Measurements from ENCODE around the gene KCTD16.

The KCTD16 gene

GRCh38 chr5:144438237-144438636 is 267.6 kb downstream of the KCTD16 start:
- TF ChIP-seq, protein P1, sequence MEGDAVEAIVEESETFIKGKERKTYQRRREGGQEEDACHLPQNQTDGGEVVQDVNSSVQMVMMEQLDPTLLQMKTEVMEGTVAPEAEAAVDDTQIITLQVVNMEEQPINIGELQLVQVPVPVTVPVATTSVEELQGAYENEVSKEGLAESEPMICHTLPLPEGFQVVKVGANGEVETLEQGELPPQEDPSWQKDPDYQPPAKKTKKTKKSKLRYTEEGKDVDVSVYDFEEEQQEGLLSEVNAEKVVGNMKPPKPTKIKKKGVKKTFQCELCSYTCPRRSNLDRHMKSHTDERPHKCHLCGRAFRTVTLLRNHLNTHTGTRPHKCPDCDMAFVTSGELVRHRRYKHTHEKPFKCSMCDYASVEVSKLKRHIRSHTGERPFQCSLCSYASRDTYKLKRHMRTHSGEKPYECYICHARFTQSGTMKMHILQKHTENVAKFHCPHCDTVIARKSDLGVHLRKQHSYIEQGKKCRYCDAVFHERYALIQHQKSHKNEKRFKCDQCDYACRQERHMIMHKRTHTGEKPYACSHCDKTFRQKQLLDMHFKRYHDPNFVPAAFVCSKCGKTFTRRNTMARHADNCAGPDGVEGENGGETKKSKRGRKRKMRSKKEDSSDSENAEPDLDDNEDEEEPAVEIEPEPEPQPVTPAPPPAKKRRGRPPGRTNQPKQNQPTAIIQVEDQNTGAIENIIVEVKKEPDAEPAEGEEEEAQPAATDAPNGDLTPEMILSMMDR (IDR thresholded peaks at IDR 0.05; ENCODE audit: low read depth, low read length): no peak
- H3K4me3 ChIP-seq (ENCODE audit: low read depth, low read length): no peak overlapping the region

DNA sequence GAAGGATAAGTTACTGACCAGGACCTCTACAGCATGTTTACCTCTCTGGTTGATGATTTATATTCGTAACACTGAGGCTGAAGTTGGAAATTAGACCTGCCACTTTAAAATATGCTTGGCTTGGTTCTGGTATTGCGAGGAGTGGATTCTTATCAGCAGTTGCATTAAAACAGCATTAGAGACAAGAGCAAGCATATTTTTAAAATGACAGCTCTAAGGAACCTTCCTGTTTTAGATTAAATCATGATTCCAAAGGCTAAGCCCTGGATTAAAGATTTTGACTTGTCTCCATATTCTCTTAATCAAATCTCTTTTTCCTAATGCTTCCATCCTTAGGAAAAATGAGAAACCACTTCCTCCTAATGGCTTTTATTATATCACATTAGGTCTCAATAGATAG is 277.8 kb downstream of the KCTD16 start:
- TF ChIP-seq, protein P1 (IDR thresholded peaks at IDR 0.05; ENCODE audit: low read depth, low read length): no peak
- H3K4me3 ChIP-seq (ENCODE audit: low read depth, low read length): no peak overlapping the region

GRCh38 chr5:144451187-144451973 is 280.7 kb downstream of the KCTD16 start:
- no peak overlapping the region for H3K4me3 ChIP-seq (ENCODE audit: low read depth, low read length)
- TF ChIP-seq, protein P1 (IDR thresholded peaks at IDR 0.05; ENCODE audit: low read depth, low read length): no peak

DNA sequence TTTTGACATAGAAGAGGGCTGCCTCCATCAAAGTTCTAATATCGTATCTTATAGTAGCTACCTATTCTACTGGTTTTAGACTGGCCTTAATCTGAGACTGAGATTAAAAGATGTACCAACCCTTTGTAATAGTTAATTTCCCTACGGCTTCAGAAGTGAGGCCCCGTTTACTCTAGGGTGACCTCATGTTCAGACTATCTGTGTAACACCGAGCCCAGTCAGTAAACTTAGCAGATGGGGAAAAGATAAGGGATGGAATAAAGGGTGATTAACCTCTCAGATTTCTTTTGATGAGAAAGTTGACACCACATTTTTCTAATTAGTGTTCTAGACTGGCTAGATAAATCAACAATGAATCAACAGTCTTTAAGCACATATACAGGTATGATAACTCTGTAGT is 283.1 kb downstream of the KCTD16 start:
- TF ChIP-seq, protein P1 (IDR thresholded peaks at IDR 0.05; ENCODE audit: low read depth, low read length): no peak
- no peak overlapping the region for H3K4me3 ChIP-seq (ENCODE audit: low read depth, low read length)

- TF ChIP-seq, protein P1 (IDR thresholded peaks at IDR 0.05; ENCODE audit: low read depth, low read length): no peak
These were observed 286.5 kb downstream of the KCTD16 start for GRCh38 chr5:144457160-144457559.

DNA sequence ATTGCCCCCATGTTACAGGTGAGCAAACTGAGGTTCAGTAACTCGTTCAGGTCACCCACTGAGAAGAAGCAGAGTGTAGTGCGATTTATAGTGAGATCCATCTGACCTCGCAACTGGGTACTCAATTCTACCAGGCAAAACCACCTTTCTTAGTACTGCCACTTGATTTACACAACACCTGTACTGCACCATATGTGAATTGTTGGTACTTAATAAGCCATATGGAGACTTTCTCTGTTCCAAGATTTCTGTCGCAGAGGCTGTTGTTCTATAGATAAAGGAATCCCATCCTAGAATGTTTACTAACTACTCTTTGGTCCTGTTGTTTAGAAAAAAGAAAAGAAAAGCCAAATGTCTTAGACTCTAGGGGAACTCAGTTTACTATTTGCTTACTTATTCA is 287.5 kb downstream of the KCTD16 start:
- no peak overlapping the region for H3K4me3 ChIP-seq (ENCODE audit: low read depth, low read length)
- TF ChIP-seq, protein P1 (IDR thresholded peaks at IDR 0.05; ENCODE audit: low read depth, low read length): no peak

More at GRCh38 chr5:144457160-144457559, 286.5 kb downstream of the KCTD16 start:
- H3K4me3 ChIP-seq (ENCODE audit: low read depth, low read length): no peak overlapping the region

- no peak overlapping the region for H3K4me3 ChIP-seq (ENCODE audit: low read depth, low read length)
- TF ChIP-seq, protein P1 (IDR thresholded peaks at IDR 0.05; ENCODE audit: low read depth, low read length): no peak
These were observed 289.9 kb downstream of the KCTD16 start for GRCh38 chr5:144460600-144460999.

All from WI38 (cell line).